ENCODE measurements around the gene FAF2. TPM values are rescaled to one million over a fixed set of nuclear protein-coding genes. Genes with fewer than 3 reads are reported as not detected.
"Not testable (repeated sequence)": the region's sequence is repeated elsewhere in the genome, so short reads cannot be mapped to it uniquely, and the experiment has no call there.

Gene FAF2
- total and polyA plus RNA-seq, 5 donors, result 9.7 to 25.2 (median 18.3) TPM

DNA sequence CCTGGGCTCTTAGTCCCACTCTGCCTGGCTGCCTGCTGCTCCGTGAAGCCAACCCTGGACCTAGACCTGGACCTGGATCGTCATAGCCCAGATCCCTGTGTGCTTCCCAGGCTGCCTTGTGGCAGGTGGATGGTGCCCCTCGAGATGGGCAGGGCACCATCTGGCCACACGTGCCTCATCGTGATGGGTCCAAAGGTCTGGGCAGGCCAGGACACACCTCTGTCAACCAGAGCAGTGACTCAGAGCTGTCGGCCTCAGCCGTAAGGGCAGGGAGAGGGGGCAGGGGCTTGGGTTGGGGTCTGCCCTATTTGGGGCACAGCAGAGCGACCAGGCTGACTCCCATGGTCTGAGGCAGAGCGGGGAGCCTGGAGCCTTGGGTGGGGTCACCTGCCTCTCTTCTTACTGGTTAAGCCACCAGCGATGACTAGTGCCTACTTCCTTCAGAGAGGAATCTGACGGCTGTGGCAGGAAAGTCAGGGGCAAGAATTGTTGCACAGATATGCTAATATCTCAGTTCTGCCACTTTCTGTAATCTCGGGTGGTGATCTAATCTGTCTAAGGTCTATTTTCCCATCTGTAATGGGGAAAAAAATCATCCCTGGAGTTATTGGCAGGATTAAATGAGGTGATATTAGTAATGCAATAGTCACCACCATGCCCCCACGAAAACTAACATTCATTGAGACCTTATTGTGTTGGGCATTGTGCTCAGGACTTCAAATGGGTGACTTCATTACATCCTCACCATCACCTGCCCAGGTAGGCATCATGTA is 97.7 kb downstream of the FAF2 start:
- no peaks in the 10 kb centered on the region for H3K4me1 ChIP-seq (ENCODE audit: control insufficient read depth, insufficient read depth, low read length)
- DNase-seq (peak in 2 of 3 donors; percentile 27 to 38), ATAC-seq (no peak)
- no peak overlapping the region for H3K27ac ChIP-seq (ENCODE audit: low read length)
- no peaks in the 10 kb centered on the region for H3K9me3 ChIP-seq (ENCODE audit: control insufficient read depth, low read length)
- H3K4me3 ChIP-seq (ENCODE audit: low read length), result no peak overlapping the region
- 84% methylated on average over 13 of the region's 13 CpGs for whole genome bisulfite sequencing
- no peaks in the 10 kb centered on the region for H3K27me3 ChIP-seq (ENCODE audit: control insufficient read depth, insufficient read depth)
- intact Hi-C loops (cut with DNase I), result no loop called here

DNA sequence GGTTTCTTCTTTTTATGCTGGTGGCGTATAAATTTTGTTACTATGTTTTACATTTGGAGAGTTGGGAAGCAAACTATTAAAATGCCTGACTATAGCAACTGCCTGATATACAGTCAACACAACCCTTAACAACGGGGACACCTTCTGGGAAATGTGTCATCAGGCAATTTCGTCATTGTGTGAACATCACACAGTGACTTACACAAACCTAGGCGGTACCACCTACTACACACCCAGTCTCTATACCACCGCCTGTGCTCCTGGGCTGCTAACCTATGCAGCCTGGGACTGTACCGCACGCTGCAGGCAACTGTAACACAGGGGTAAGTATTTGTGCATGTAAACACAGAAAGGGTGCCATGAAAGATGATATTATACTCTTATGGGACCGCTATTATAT is 99.6 kb downstream of the FAF2 start:
- H3K27me3 ChIP-seq (ENCODE audit: control insufficient read depth, insufficient read depth), result no peaks in the 10 kb centered on the region
- ATAC-seq (peak in 1 of 2 donors; percentile 28), DNase-seq (peak in 1 of 3 donors; percentile 14)
- intact Hi-C loops (cut with DNase I), result no loop called here
- H3K9me3 ChIP-seq (ENCODE audit: control insufficient read depth, low read length), result no peaks in the 10 kb centered on the region
- WGBS, result 68% methylated on average over 8 of the region's 8 CpGs
- H3K4me1 ChIP-seq (ENCODE audit: control insufficient read depth, insufficient read depth, low read length), result no peaks in the 10 kb centered on the region
- no peak overlapping the region for H3K27ac ChIP-seq (ENCODE audit: low read length)
- H3K4me3 ChIP-seq (ENCODE audit: low read length), result no peak overlapping the region

DNA sequence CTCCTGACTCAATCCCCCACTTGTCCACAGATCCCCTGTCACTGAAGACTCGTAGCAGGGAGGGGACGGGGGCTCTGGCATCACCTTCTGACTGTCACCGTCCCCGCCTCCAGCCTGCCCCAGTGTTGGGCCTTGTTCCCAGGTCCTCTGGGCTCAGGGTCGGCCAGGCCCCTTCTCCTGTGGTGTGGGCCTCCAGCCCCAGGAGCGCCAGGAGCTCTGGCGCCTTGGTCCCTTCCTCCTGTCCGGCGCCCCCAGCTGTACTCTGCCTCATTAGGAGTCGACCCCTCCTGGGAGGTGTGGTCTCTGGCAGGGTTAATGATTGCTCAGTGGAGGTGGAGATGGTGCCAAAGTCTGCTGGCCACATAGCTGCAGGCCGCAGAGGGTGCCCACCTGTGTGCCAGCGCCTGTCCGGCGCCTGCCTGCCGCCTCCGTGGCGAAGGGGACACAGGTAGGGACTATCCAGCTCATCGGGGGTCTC is 100.8 kb downstream of the FAF2 start, which contains the start of gene CDHR2:
Gene CDHR2, plus strand, starts transcription at position 376 of the 478 bp plus-strand sequence. CDS start 16,011 bp downstream, outside the sequence.
- no peaks in the 10 kb centered on the region for H3K27me3 ChIP-seq (ENCODE audit: control insufficient read depth, insufficient read depth)
- WGBS, result 70% methylated on average over 18 of the region's 18 CpGs
- intact Hi-C loops (cut with DNase I), result no loop called here
- H3K27ac ChIP-seq (ENCODE audit: low read length), result no peak within 1 kb of the TSS
- DNase-seq, result peak in 1 of 3 donors; percentile 53
- no peak for ATAC-seq
- H3K4me3 ChIP-seq (ENCODE audit: low read length), result no peak within 1 kb of the TSS
- H3K4me1 ChIP-seq (ENCODE audit: control insufficient read depth, insufficient read depth, low read length), result no peaks in the 10 kb centered on the region
- no peaks in the 10 kb centered on the region for H3K9me3 ChIP-seq (ENCODE audit: control insufficient read depth, low read length)

DNA sequence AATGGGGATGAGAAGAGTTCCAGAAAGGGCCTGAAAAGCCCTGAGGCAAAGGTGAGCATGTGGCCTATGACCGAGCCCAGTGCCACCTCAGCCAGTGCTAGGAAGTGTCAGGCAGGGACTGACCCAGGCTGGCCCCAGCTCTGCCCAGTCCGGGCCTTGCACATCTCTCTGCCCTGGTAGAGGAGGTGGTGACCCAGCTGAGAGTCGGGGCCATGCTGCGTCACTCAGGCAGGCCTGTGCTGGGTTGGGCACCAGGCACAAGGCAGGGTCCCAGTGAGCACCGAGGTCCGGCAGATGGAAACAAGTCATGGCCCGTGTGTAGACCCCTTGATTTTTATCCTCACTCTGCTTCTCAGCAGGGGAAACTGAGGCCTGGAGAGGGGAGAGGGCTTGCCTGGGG is 101.7 kb downstream of the FAF2 start:
- intact Hi-C loops (cut with DNase I), result no loop called here
- Histone ChIP-seq H3K27me3 (ENCODE audit: control insufficient read depth, insufficient read depth) (no peaks in the 10 kb centered on the region), H3K4me3 (ENCODE audit: low read length) (no peak overlapping the region), H3K4me1 (ENCODE audit: control insufficient read depth, insufficient read depth, low read length) (no peaks in the 10 kb centered on the region), H3K27ac (ENCODE audit: low read length) (no peak overlapping the region), H3K9me3 (ENCODE audit: control insufficient read depth, low read length) (no peaks in the 10 kb centered on the region)
- ATAC-seq, result no peak
- peak in 1 of 3 donors; percentile 57 for DNase-seq
- 84% methylated on average over 7 of the region's 7 CpGs for WGBS

GRCh38 chr5:176550275-176550831 is 102.2 kb downstream of the FAF2 start:
- ATAC-seq, result no peak
- WGBS, result 72% methylated on average over 16 of the region's 16 CpGs
- Histone ChIP-seq H3K27ac (ENCODE audit: low read length) (no peak overlapping the region), H3K27me3 (ENCODE audit: control insufficient read depth, insufficient read depth) (no peaks in the 10 kb centered on the region), H3K4me3 (ENCODE audit: low read length) (no peak overlapping the region), H3K9me3 (ENCODE audit: control insufficient read depth, low read length) (no peaks in the 10 kb centered on the region), H3K4me1 (ENCODE audit: control insufficient read depth, insufficient read depth, low read length) (no peaks in the 10 kb centered on the region)
- intact Hi-C loops (cut with DNase I), result no loop called here
- DNase-seq, result peak in 1 of 3 donors; percentile 45

DNA sequence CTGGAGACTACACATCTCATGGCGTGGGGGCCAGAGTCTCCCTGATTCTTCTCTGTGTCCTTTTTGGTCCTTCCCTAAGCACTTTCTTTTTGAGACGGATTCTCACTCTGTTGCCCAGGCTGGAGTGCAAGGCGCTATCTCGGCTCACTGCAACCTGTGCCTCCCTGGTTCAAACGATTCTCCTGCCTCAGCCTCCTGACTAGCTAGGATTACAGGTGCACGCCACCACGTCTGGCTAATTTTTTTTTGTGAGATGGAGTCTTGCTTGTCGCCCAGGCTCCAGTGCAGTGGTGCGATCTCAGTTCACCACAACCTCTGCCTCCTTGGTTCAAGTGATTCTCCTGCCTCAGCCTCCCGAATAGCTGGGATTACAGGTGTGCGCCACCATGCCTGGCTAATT is 102.8 kb downstream of the FAF2 start:
- WGBS, result 86% methylated on average over 11 of the region's 11 CpGs
- H3K9me3 ChIP-seq (ENCODE audit: control insufficient read depth, low read length); intact Hi-C loops (cut with DNase I); H3K27ac ChIP-seq (ENCODE audit: low read length); H3K4me3 ChIP-seq (ENCODE audit: low read length); H3K4me1 ChIP-seq (ENCODE audit: control insufficient read depth, insufficient read depth, low read length); H3K27me3 ChIP-seq (ENCODE audit: control insufficient read depth, insufficient read depth); ATAC-seq: not testable (repeated sequence)
- DNase-seq, result peak in 1 of 3 donors; percentile 9

GRCh38 chr5:176552332-176552869 is 104.2 kb downstream of the FAF2 start:
- Histone ChIP-seq H3K27ac (ENCODE audit: low read length) (no peak overlapping the region), H3K4me1 (ENCODE audit: control insufficient read depth, insufficient read depth, low read length) (no peaks in the 10 kb centered on the region), H3K9me3 (ENCODE audit: control insufficient read depth, low read length) (no peaks in the 10 kb centered on the region), H3K4me3 (ENCODE audit: low read length) (no peak overlapping the region), H3K27me3 (ENCODE audit: control insufficient read depth, insufficient read depth) (no peaks in the 10 kb centered on the region)
- intact Hi-C loops (cut with DNase I), result no loop called here
- WGBS, result 80% methylated on average over 11 of the region's 11 CpGs
- DNase-seq (peak in 2 of 3 donors; percentile 16 to 30), ATAC-seq (no peak)

- Histone ChIP-seq H3K9me3 (ENCODE audit: control insufficient read depth, low read length) (no peaks in the 10 kb centered on the region), H3K4me1 (ENCODE audit: control insufficient read depth, insufficient read depth, low read length) (no peaks in the 10 kb centered on the region), H3K27me3 (ENCODE audit: control insufficient read depth, insufficient read depth) (no peaks in the 10 kb centered on the region), H3K4me3 (ENCODE audit: low read length) (no peak overlapping the region), H3K27ac (ENCODE audit: low read length) (no peak overlapping the region)
- no peak for ATAC-seq
- intact Hi-C loops (cut with DNase I), result no loop called here
- WGBS, result 61% methylated on average over 18 of the region's 18 CpGs
- peak in 2 of 3 donors; percentile 7 to 19 for DNase-seq
Observed at GRCh38 chr5:176553260-176554085, 105.3 kb downstream of the FAF2 start.

- intact Hi-C loops (cut with DNase I), result no loop called here
- no peak overlapping the region for H3K27ac ChIP-seq (ENCODE audit: low read length)
- H3K4me1 ChIP-seq (ENCODE audit: control insufficient read depth, insufficient read depth, low read length), result no peaks in the 10 kb centered on the region
- 96% methylated on average over 13 of the region's 13 CpGs for WGBS
- H3K9me3 ChIP-seq (ENCODE audit: control insufficient read depth, low read length), result no peaks in the 10 kb centered on the region
- ATAC-seq, result no peak
- no peak overlapping the region for H3K4me3 ChIP-seq (ENCODE audit: low read length)
- no peaks in the 10 kb centered on the region for H3K27me3 ChIP-seq (ENCODE audit: control insufficient read depth, insufficient read depth)
- DNase-seq, result peak in 1 of 3 donors; percentile 33
Observed at GRCh38 chr5:176557846-176558245, 109.7 kb downstream of the FAF2 start.
